DND-41 (cell line): Measurements from ENCODE around the gene EXOC4.
"Not testable (repeated sequence)": the region's sequence is repeated elsewhere in the genome, so short reads cannot be mapped to it uniquely, and the experiment has no call there.

Source experiments
- ATAC-seq: fragments of 200-7000 bp; cut with Tn5 transposase; 3 replicates; pipeline ENCODE4 v1.9.1; 2021; ENCODE audit warnings: low read depth; ENCODE audit not compliant: insufficient read depth
- DNase-seq: peaks from one replicate; pipeline ENCODE4 v3.0.0-alpha.2; 2020
- H2AFZ ChIP-seq: 2 replicates; pipeline ENCODE4 v1.6.0; 2012; ENCODE audit warnings: low read depth, low read length
- H3K27ac ChIP-seq: 2 replicates; pipeline ENCODE4 v1.5.1; 2012; ENCODE audit warnings: low read length, inconsistent platforms
- H3K27me3 ChIP-seq: fragments of 200-600 bp; sonication (generic); 2 replicates; pipeline ENCODE4 v1.6.0; 2012; ENCODE audit warnings: low read length, mild to moderate bottlenecking, inconsistent platforms; ENCODE audit not compliant: insufficient read depth, poor library complexity
- H3K36me3 ChIP-seq: 2 replicates; pipeline ENCODE4 v1.5.1; 2012; ENCODE audit warnings: low read length, inconsistent platforms; ENCODE audit not compliant: insufficient read depth
- H3K4me1 ChIP-seq: 2 replicates; pipeline ENCODE4 v1.5.1; 2012; ENCODE audit warnings: mild to moderate bottlenecking, low read length; ENCODE audit not compliant: insufficient read depth
- H3K4me2 ChIP-seq: 2 replicates; pipeline ENCODE4 v1.6.0; 2012; ENCODE audit warnings: mild to moderate bottlenecking, moderate library complexity, low read length, inconsistent platforms; ENCODE audit not compliant: insufficient read depth
- H3K4me3 ChIP-seq, 2 experiments: fragments of 200-600 bp in 1 of 2; shearing (Covaris generic) in 1 of 2; 2 replicates each; pipeline ENCODE4 v1.5.1; 2012 to 2016; ENCODE audit warnings: inconsistent platforms in 2 of 2, low read length in 2 of 2, mild to moderate bottlenecking in 2 of 2, low read depth in 1 of 2, moderate library complexity in 1 of 2
- H3K79me2 ChIP-seq: 2 replicates; pipeline ENCODE4 v1.6.0; 2012; ENCODE audit warnings: low read length, inconsistent platforms; ENCODE audit not compliant: insufficient read depth
- H3K9ac ChIP-seq: 2 replicates; pipeline ENCODE4 v1.6.0; 2012; ENCODE audit warnings: low read depth, mild to moderate bottlenecking, inconsistent platforms, low read length, moderate library complexity
- H3K9me3 ChIP-seq: 2 replicates; pipeline ENCODE4 v1.5.1; 2012; ENCODE audit warnings: low read length, moderate library complexity, mild to moderate bottlenecking, inconsistent platforms; ENCODE audit not compliant: insufficient read depth, severe bottlenecking
- H4K20me1 ChIP-seq: 2 replicates; pipeline ENCODE4 v1.6.0; 2012; ENCODE audit warnings: low read length; ENCODE audit not compliant: insufficient read depth
- EZH2 ChIP-seq: IDR thresholded peaks from 3 replicates; pipeline ENCODE4 v1.6.1; 2012; ENCODE audit warnings: borderline replicate concordance, low read depth, mild to moderate bottlenecking, moderate library complexity, low read length, inconsistent platforms; ENCODE audit not compliant: severe bottlenecking
- TF ChIP-seq, protein P1 (sequence below): IDR thresholded peaks from 2 replicates; pipeline ENCODE4 v1.5.1; 2012; ENCODE audit warnings: borderline replicate concordance, low read length, moderate library complexity, mild to moderate bottlenecking; ENCODE audit not compliant: poor library complexity, severe bottlenecking; ENCODE audit errors: extremely low read depth

The EXOC4 gene

GRCh38 chr7:134073276-134073675 lies 820.4 kb downstream of the EXOC4 start:
- Histone ChIP-seq H3K36me3 (no peaks in the 10 kb centered on the region), H3K4me2 (no peak overlapping the region), H3K9ac (no peak overlapping the region), H4K20me1 (no peaks in the 10 kb centered on the region), H2AFZ (no peak overlapping the region), H3K4me1 (no peaks in the 10 kb centered on the region), H3K27ac (no peak overlapping the region), H3K9me3 (peaks cover 8% of the 10 kb centered on the region), H3K79me2 (no peaks in the 10 kb centered on the region), H3K4me3 (no peak overlapping the region), H3K27me3 (no peaks in the 10 kb centered on the region)
- ATAC-seq (no peak), DNase-seq (no peak)
- no peak for TF ChIP-seq EZH2
- TF ChIP-seq, protein P1, sequence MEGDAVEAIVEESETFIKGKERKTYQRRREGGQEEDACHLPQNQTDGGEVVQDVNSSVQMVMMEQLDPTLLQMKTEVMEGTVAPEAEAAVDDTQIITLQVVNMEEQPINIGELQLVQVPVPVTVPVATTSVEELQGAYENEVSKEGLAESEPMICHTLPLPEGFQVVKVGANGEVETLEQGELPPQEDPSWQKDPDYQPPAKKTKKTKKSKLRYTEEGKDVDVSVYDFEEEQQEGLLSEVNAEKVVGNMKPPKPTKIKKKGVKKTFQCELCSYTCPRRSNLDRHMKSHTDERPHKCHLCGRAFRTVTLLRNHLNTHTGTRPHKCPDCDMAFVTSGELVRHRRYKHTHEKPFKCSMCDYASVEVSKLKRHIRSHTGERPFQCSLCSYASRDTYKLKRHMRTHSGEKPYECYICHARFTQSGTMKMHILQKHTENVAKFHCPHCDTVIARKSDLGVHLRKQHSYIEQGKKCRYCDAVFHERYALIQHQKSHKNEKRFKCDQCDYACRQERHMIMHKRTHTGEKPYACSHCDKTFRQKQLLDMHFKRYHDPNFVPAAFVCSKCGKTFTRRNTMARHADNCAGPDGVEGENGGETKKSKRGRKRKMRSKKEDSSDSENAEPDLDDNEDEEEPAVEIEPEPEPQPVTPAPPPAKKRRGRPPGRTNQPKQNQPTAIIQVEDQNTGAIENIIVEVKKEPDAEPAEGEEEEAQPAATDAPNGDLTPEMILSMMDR = no peak

- H3K36me3 ChIP-seq = no peaks in the 10 kb centered on the region
- H3K4me3 ChIP-seq = no peak overlapping the region
- TF ChIP-seq, protein P1 = no peak
- no peak for TF ChIP-seq EZH2
- no peak overlapping the region for H3K4me2 ChIP-seq
- no peaks in the 10 kb centered on the region for H3K4me1 ChIP-seq
- ATAC-seq (no peak), DNase-seq (no peak)
- no peaks in the 10 kb centered on the region for H4K20me1 ChIP-seq
- H3K79me2 ChIP-seq = no peaks in the 10 kb centered on the region
- H3K9ac ChIP-seq = no peak overlapping the region
- no peak overlapping the region for H2AFZ ChIP-seq
- H3K27ac ChIP-seq = no peak overlapping the region
- H3K27me3 ChIP-seq = no peaks in the 10 kb centered on the region
- H3K9me3 ChIP-seq = peaks cover 8% of the 10 kb centered on the region
These were observed 822.9 kb downstream of the EXOC4 start for GRCh38 chr7:134075799-134076198.

DNA sequence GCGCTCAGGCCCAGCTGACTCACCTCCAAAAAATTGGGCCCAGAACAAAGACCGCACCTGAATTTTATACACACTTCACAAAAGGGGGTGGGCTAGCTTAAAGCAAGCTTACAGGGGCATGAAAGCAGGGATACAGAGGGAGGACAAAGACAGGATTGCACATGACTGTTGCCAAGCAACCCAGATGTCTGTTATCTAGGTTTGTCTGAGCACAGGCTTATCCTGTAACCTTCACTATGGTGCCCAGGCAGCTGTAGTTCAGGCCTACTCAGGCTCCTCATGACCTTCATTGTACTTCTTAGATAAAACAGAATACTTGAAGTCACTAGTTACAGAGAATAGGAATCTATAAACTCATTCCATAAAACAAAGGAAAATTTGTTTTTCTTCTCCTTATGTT lies 824.7 kb downstream of the EXOC4 start:
- H3K4me2 ChIP-seq, H3K9me3 ChIP-seq, H3K79me2 ChIP-seq, H3K4me3 ChIP-seq, H3K27me3 ChIP-seq, H3K27ac ChIP-seq, H3K9ac ChIP-seq, H3K36me3 ChIP-seq, H4K20me1 ChIP-seq, ATAC-seq, DNase-seq, H3K4me1 ChIP-seq, H2AFZ ChIP-seq: not testable (repeated sequence)

GRCh38 chr7:134078991-134079390 lies 826.1 kb downstream of the EXOC4 start:
- ATAC-seq (no peak), DNase-seq (no peak)
- H3K9ac ChIP-seq = no peak overlapping the region
- no peak overlapping the region for H3K4me3 ChIP-seq
- H3K27ac ChIP-seq = no peak overlapping the region
- no peaks in the 10 kb centered on the region for H3K36me3 ChIP-seq
- H3K79me2 ChIP-seq = no peaks in the 10 kb centered on the region
- peaks cover 8% of the 10 kb centered on the region for H3K9me3 ChIP-seq
- TF ChIP-seq, protein P1 = no peak
- no peak for TF ChIP-seq EZH2
- no peaks in the 10 kb centered on the region for H3K27me3 ChIP-seq
- H3K4me1 ChIP-seq = no peaks in the 10 kb centered on the region
- H3K4me2 ChIP-seq = no peak overlapping the region
- no peaks in the 10 kb centered on the region for H4K20me1 ChIP-seq
- peak overlapping the region; percentile 29 for H2AFZ ChIP-seq
